Neural progenitor cell (in vitro differentiated cells): Measurements from ENCODE around the gene BUB1. TPM values are rescaled to one million over a fixed set of nuclear protein-coding genes. Genes with fewer than 3 reads are reported as not detected.
A peak's percentile ranks its signal among the peaks of the same experiment; 100 is the strongest.
"Not testable (repeated sequence)": the region's sequence is repeated elsewhere in the genome, so short reads cannot be mapped to it uniquely, and the experiment has no call there.

Source experiments
- DNase-seq: peaks from one replicate; pipeline ENCODE4 v3.0.0-alpha.2; 2016; ENCODE audit warnings: low spot score
- H2AFZ ChIP-seq: fragments of 200-600 bp; sonication (generic); replicated peaks from 2 replicates; pipeline ENCODE4 v1.6.1; 2016; ENCODE audit warnings: antibody characterized with exemption
- H3F3A ChIP-seq: fragments of 200-600 bp; sonication (generic); 2 replicates; pipeline ENCODE4 v1.6.1; 2016; ENCODE audit warnings: antibody characterized with exemption, low read depth
- H3K27ac ChIP-seq: fragments of 200-600 bp; sonication (generic); 2 replicates; pipeline ENCODE4 v1.5.1; 2016; ENCODE audit warnings: mild to moderate bottlenecking
- H3K27me3 ChIP-seq: fragments of 200-600 bp; sonication (generic); 2 replicates; pipeline ENCODE4 v1.6.1; 2016; ENCODE audit warnings: mild to moderate bottlenecking, moderate library complexity
- H3K36me3 ChIP-seq: fragments of 200-600 bp; sonication (generic); 2 replicates; pipeline ENCODE4 v1.5.1; 2016
- H3K4me1 ChIP-seq: fragments of 200-600 bp; sonication (generic); 2 replicates; pipeline ENCODE4 v1.6.1; 2016; ENCODE audit warnings: mixed run types
- H3K4me2 ChIP-seq: fragments of 200-600 bp; sonication (generic); 2 replicates; pipeline ENCODE4 v1.6.1; 2016
- H3K4me3 ChIP-seq: fragments of 200-600 bp; sonication (generic); 2 replicates; pipeline ENCODE4 v1.5.1; 2016
- H3K79me2 ChIP-seq: fragments of 200-600 bp; sonication (generic); 2 replicates; pipeline ENCODE4 v1.6.1; 2016; ENCODE audit warnings: low read depth
- H3K9ac ChIP-seq: fragments of 200-600 bp; sonication (generic); 2 replicates; pipeline ENCODE4 v1.6.1; 2016
- H3K9me3 ChIP-seq: fragments of 200-600 bp; sonication (generic); 2 replicates; pipeline ENCODE4 v1.5.1; 2016; ENCODE audit warnings: low read depth
- H4K20me1 ChIP-seq: fragments of 200-600 bp; sonication (generic); 2 replicates; pipeline ENCODE4 v1.6.1; 2016; ENCODE audit warnings: low read depth
- H3K27ac Mint-ChIP-seq: 3 replicates; pipeline ENCODE4 v1.8.0; 2021; ENCODE audit warnings: mixed read lengths
- H3K27me3 Mint-ChIP-seq: 2 replicates; pipeline ENCODE4 v1.8.0; 2022; ENCODE audit warnings: low read depth, mild to moderate bottlenecking, inconsistent platforms, moderate library complexity, mixed read lengths; ENCODE audit not compliant: insufficient read depth
- H3K36me3 Mint-ChIP-seq: 3 replicates; pipeline ENCODE4 v1.8.0; 2021; ENCODE audit warnings: mixed read lengths
- H3K4me1 Mint-ChIP-seq: 3 replicates; pipeline ENCODE4 v1.8.0; 2021; ENCODE audit warnings: mixed read lengths
- H3K4me3 Mint-ChIP-seq: 3 replicates; pipeline ENCODE4 v1.8.0; 2021; ENCODE audit warnings: mild to moderate bottlenecking, moderate library complexity, mixed read lengths
- H3K9me3 Mint-ChIP-seq: 3 replicates; pipeline ENCODE4 v1.8.0; 2020; ENCODE audit warnings: mixed read lengths
- total RNA-seq: library from RNA; depleted of rRNA; stranded (reverse); fragments of >200 nt; gene quantifications from 2 replicates; pipeline ENCODE4 v1.2.3, GENCODE V29; 2015; ENCODE audit warnings: low replicate concordance

The BUB1 gene
- total RNA-seq, 1 donor from 2014 or later: 266 TPM

GRCh38 chr2:110627348-110627747 is 50.5 kb downstream of the BUB1 start:
- H3K36me3 Mint-ChIP-seq, H3K9me3 ChIP-seq, H3K27me3 Mint-ChIP-seq, H3K27me3 ChIP-seq, H2AFZ ChIP-seq, H3K27ac ChIP-seq, H3K4me3 Mint-ChIP-seq, H3K4me2 ChIP-seq, H4K20me1 ChIP-seq, H3K36me3 ChIP-seq, H3F3A ChIP-seq, H3K4me1 Mint-ChIP-seq, H3K9me3 Mint-ChIP-seq, H3K4me1 ChIP-seq, H3K9ac ChIP-seq, H3K4me3 ChIP-seq, DNase-seq, H3K27ac Mint-ChIP-seq, H3K79me2 ChIP-seq: not testable (repeated sequence)

- H3K9me3 Mint-ChIP-seq, H3K4me3 ChIP-seq: not testable (repeated sequence)
These were observed 58.4 kb downstream of the BUB1 start for GRCh38 chr2:110619326-110619939.

GRCh38 chr2:110613927-110614326 is 63.9 kb downstream of the BUB1 start:
- not testable (repeated sequence) for H3K4me3 Mint-ChIP-seq, H3K27me3 Mint-ChIP-seq, H3K4me3 ChIP-seq, H3K4me2 ChIP-seq, H4K20me1 ChIP-seq, H3K79me2 ChIP-seq, H3K36me3 Mint-ChIP-seq, H3K9me3 Mint-ChIP-seq, H3F3A ChIP-seq, H2AFZ ChIP-seq, H3K27me3 ChIP-seq, H3K4me1 ChIP-seq, H3K27ac ChIP-seq, H3K36me3 ChIP-seq, DNase-seq, H3K4me1 Mint-ChIP-seq, H3K9ac ChIP-seq, H3K9me3 ChIP-seq, H3K27ac Mint-ChIP-seq

More at GRCh38 chr2:110619326-110619939, 58.4 kb downstream of the BUB1 start:
- H3K27ac ChIP-seq, H3K4me1 ChIP-seq, H3F3A ChIP-seq, H3K79me2 ChIP-seq, H3K9me3 ChIP-seq, H3K36me3 Mint-ChIP-seq, H3K36me3 ChIP-seq, H3K27ac Mint-ChIP-seq, H4K20me1 ChIP-seq, H3K27me3 Mint-ChIP-seq, H3K4me1 Mint-ChIP-seq, H3K9ac ChIP-seq, DNase-seq, H3K4me3 Mint-ChIP-seq, H3K27me3 ChIP-seq: not testable (repeated sequence)
- H2AFZ ChIP-seq: peak overlapping the region; percentile 94
- peak overlapping the region; percentile 55 for H3K4me2 ChIP-seq

- H3K4me3 Mint-ChIP-seq: peak overlapping the region; percentile 72
These were observed 67.1 kb downstream of the BUB1 start for GRCh38 chr2:110610613-110611250.

GRCh38 chr2:110609843-110610612 is 67.8 kb downstream of the BUB1 start:
- not testable (repeated sequence) for H3K27ac ChIP-seq, DNase-seq, H3K27ac Mint-ChIP-seq, H3K27me3 ChIP-seq, H3K9me3 Mint-ChIP-seq, H2AFZ ChIP-seq, H3K36me3 ChIP-seq, H3K9ac ChIP-seq, H3K4me1 Mint-ChIP-seq, H3K4me3 Mint-ChIP-seq, H4K20me1 ChIP-seq, H3K9me3 ChIP-seq, H3K4me1 ChIP-seq, H3K36me3 Mint-ChIP-seq, H3K27me3 Mint-ChIP-seq, H3K79me2 ChIP-seq, H3F3A ChIP-seq
- peak overlapping the region; percentile 52 for H3K4me2 ChIP-seq
- H3K4me3 ChIP-seq: peak overlapping the region; percentile 25

More at GRCh38 chr2:110610613-110611250, 67.1 kb downstream of the BUB1 start:
- not testable (repeated sequence) for H3K4me1 ChIP-seq, H2AFZ ChIP-seq, H3K4me2 ChIP-seq, H3K27me3 ChIP-seq, H3K9ac ChIP-seq, H4K20me1 ChIP-seq, H3K27ac ChIP-seq, H3K9me3 Mint-ChIP-seq, H3K36me3 ChIP-seq, H3K27me3 Mint-ChIP-seq, H3K36me3 Mint-ChIP-seq, H3K4me1 Mint-ChIP-seq, H3F3A ChIP-seq, H3K79me2 ChIP-seq, H3K27ac Mint-ChIP-seq, H3K9me3 ChIP-seq
- DNase-seq: peak; percentile 59
- peak overlapping the region; percentile 27 for H3K4me3 ChIP-seq

- H3K9me3 Mint-ChIP-seq, H3K4me3 ChIP-seq, H3K4me2 ChIP-seq, H3K27me3 Mint-ChIP-seq, H3K4me1 ChIP-seq, H3F3A ChIP-seq, DNase-seq, H3K4me3 Mint-ChIP-seq, H2AFZ ChIP-seq, H4K20me1 ChIP-seq, H3K36me3 ChIP-seq, H3K27ac ChIP-seq, H3K36me3 Mint-ChIP-seq, H3K9me3 ChIP-seq, H3K9ac ChIP-seq, H3K27me3 ChIP-seq, H3K27ac Mint-ChIP-seq, H3K4me1 Mint-ChIP-seq, H3K79me2 ChIP-seq: not testable (repeated sequence)
These were observed 68.9 kb downstream of the BUB1 start for GRCh38 chr2:110608788-110609502.

- not testable (repeated sequence) for H3K79me2 ChIP-seq, H3K9ac ChIP-seq, H3K27ac Mint-ChIP-seq, H4K20me1 ChIP-seq, H3K27me3 Mint-ChIP-seq, H3K36me3 ChIP-seq, H3F3A ChIP-seq, H3K4me3 ChIP-seq, H3K27ac ChIP-seq, H3K36me3 Mint-ChIP-seq, H3K4me1 ChIP-seq, H3K9me3 Mint-ChIP-seq, H3K27me3 ChIP-seq, H3K4me2 ChIP-seq, H3K4me3 Mint-ChIP-seq, H3K9me3 ChIP-seq, DNase-seq, H3K4me1 Mint-ChIP-seq, H2AFZ ChIP-seq
These were observed 72.8 kb downstream of the BUB1 start for GRCh38 chr2:110605057-110605456.
